ENCODE results near the gene THOC6. TPM values are rescaled to one million over a fixed set of nuclear protein-coding genes. Genes with fewer than 3 reads are reported as not detected.

THOC6 gene
- total and polyA plus RNA-seq, 4 donors, result 10.8 to 14.8 (median 11.7) TPM

DNA sequence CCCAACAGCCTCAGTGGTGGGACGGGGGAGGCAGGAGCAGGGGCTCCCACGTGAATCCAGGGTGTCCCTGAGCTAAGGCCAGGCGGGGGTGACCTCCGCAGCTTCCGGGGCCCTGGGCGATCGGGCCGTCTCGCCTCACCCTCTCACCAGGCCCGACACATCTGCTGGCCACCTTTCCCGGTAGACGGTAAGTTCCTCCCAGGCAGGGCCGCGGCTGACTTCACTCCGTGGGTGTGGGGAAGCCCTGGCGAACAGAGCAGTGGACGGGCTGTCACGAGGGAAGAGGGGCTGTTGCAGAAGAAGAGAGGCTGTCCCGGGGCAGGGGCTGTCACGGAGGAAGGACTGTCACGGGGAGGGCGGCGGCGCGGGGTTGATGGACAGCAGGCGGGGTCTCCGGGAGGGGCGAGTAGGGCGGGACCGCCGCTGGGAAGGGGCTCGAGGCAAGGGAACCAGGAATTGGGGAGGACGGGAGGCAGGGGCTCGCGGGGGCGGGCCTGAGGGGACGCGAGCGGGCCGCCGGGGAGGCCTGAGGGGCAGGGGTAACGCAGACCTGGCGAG is 44.1 kb upstream of the THOC6 start:
- peak; percentile 51 for DNase-seq (ENCODE audit: low spot score)
- peaks cover 0 to 2% (median 0%) of the 10 kb centered on the region in 4 donors for H3K27me3 ChIP-seq (ENCODE audit: control insufficient read depth in 4 of 4, insufficient read depth in 4 of 4, low read length in 3 of 4)
- H3K36me3 ChIP-seq (ENCODE audit: control insufficient read depth in 4 of 4, insufficient read depth in 3 of 4, low read depth in 1 of 4, low read length in 3 of 4), result no peaks in the 10 kb centered on the region
- peak overlapping the region in 2 of 3 donors; percentile 20 to 77 for H3K4me3 ChIP-seq (ENCODE audit: low read depth in 1 of 3, low read length in 3 of 3)
- no peak overlapping the region for H3K9ac ChIP-seq (ENCODE audit: low read depth in 1 of 2, low read length in 2 of 2)
- H3K4me1 ChIP-seq (ENCODE audit: control insufficient read depth in 4 of 4, insufficient read depth in 4 of 4, low read length in 3 of 4), result peaks cover 8 to 29% (median 14%) of the 10 kb centered on the region in 4 donors
- no peak overlapping the region for H3K27ac ChIP-seq (ENCODE audit: low read depth in 1 of 2, low read length in 2 of 2)
- 14% methylated on average over 43 of the region's 43 CpGs for WGBS
- no peak for TF ChIP-seq HNF4G (IDR thresholded peaks at IDR 0.05)
- H3K9me3 ChIP-seq (ENCODE audit: control insufficient read depth in 4 of 4, low read length in 3 of 4), result no peaks in the 10 kb centered on the region

GRCh38 chr16:2980227-2981176 is 43.3 kb upstream of the THOC6 start, which contains the start of gene PKMYT1:
Gene PKMYT1 (minus strand): TSS chr16:2980446. CDS start chr16:2979657, 789 bp downstream.
- Histone ChIP-seq H3K4me3 (ENCODE audit: low read depth in 1 of 3, low read length in 3 of 3) (peak within 1 kb of the TSS; percentile 66 to 79 (median 77)), H3K36me3 (ENCODE audit: control insufficient read depth in 4 of 4, insufficient read depth in 3 of 4, low read depth in 1 of 4, low read length in 3 of 4) (no peaks in the 10 kb centered on the region), H3K4me1 (ENCODE audit: control insufficient read depth in 4 of 4, insufficient read depth in 4 of 4, low read length in 3 of 4) (peaks cover 8 to 33% (median 18%) of the 10 kb centered on the region in 4 donors), H3K9ac (ENCODE audit: low read depth in 1 of 2, low read length in 2 of 2) (peak within 1 kb of the TSS; percentile 77), H3K27ac (ENCODE audit: low read depth in 1 of 2, low read length in 2 of 2) (peak within 1 kb of the TSS; percentile 49 to 65), H3K27me3 (ENCODE audit: control insufficient read depth in 4 of 4, insufficient read depth in 4 of 4, low read length in 3 of 4) (peaks cover 0 to 2% (median 0%) of the 10 kb centered on the region in 4 donors), H3K9me3 (ENCODE audit: control insufficient read depth in 4 of 4, low read length in 3 of 4) (no peaks in the 10 kb centered on the region)
- 6% methylated on average over 91 of the region's 91 CpGs for WGBS
- TF ChIP-seq HNF4G (IDR thresholded peaks at IDR 0.05), result no peak
- no peak for TF ChIP-seq JUND (IDR thresholded peaks at IDR 0.05)
- no peak for TF ChIP-seq NR2F2 (IDR thresholded peaks at IDR 0.05)
- no peak for TF ChIP-seq FOXA1 (IDR thresholded peaks at IDR 0.05)
- no peak for TF ChIP-seq CTCF (IDR thresholded peaks at IDR 0.05; ENCODE audit: low read depth, low read length, missing input control)
- TF ChIP-seq EGR1 (IDR thresholded peaks at IDR 0.05; ENCODE audit: low read depth in 2 of 2), result peak in 1 of 2 donors; percentile 84
- peak; percentile 95 for DNase-seq (ENCODE audit: low spot score)

- H3K4me1 ChIP-seq (ENCODE audit: control insufficient read depth in 4 of 4, insufficient read depth in 4 of 4, low read length in 3 of 4), result peaks cover 8 to 41% (median 23%) of the 10 kb centered on the region in 4 donors
- WGBS, result 62% methylated on average over 33 of the region's 33 CpGs
- H3K4me3 ChIP-seq (ENCODE audit: low read depth in 1 of 3, low read length in 3 of 3), result no peak overlapping the region
- peaks cover 0 to 2% (median 0%) of the 10 kb centered on the region in 4 donors for H3K27me3 ChIP-seq (ENCODE audit: control insufficient read depth in 4 of 4, insufficient read depth in 4 of 4, low read length in 3 of 4)
- TF ChIP-seq HNF4A (conservative IDR thresholded peaks at IDR 0.05) (no peak), HNF4G (IDR thresholded peaks at IDR 0.05) (no peak), TAF1 (conservative IDR thresholded peaks at IDR 0.05) (no peak)
- H3K9me3 ChIP-seq (ENCODE audit: control insufficient read depth in 4 of 4, low read length in 3 of 4), result no peaks in the 10 kb centered on the region
- H3K36me3 ChIP-seq (ENCODE audit: control insufficient read depth in 4 of 4, insufficient read depth in 3 of 4, low read depth in 1 of 4, low read length in 3 of 4), result no peaks in the 10 kb centered on the region
- H3K27ac ChIP-seq (ENCODE audit: low read depth in 1 of 2, low read length in 2 of 2), result no peak overlapping the region
- DNase-seq (ENCODE audit: low spot score), result no peak
- H3K9ac ChIP-seq (ENCODE audit: low read depth in 1 of 2, low read length in 2 of 2), result no peak overlapping the region
Observed at GRCh38 chr16:2981177-2981898, 42.5 kb upstream of the THOC6 start.
